Activated naive CD4-positive, alpha-beta T cell treated with anti-CD3 and anti-CD28 coated beads, Interleukin-2, amount 50 U/mL, for 24 hours (primary cell): ENCODE data around the gene TMCC3.
A peak's percentile ranks its signal among the peaks of the same experiment; 100 is the strongest.
"Not testable (repeated sequence)": the region's sequence is repeated elsewhere in the genome, so short reads cannot be mapped to it uniquely, and the experiment has no call there.

Source experiments
- H3K27ac Mint-ChIP-seq: one replicate; pipeline ENCODE4 v1.8.0; 2021; ENCODE audit warnings: mild to moderate bottlenecking, mixed read lengths
- H3K27me3 Mint-ChIP-seq: one replicate; pipeline ENCODE4 v1.8.0; 2021; ENCODE audit warnings: mixed read lengths
- H3K36me3 Mint-ChIP-seq: one replicate; pipeline ENCODE4 v1.8.0; 2021; ENCODE audit warnings: mixed read lengths
- H3K4me1 Mint-ChIP-seq: one replicate; pipeline ENCODE4 v1.8.0; 2021; ENCODE audit warnings: mixed read lengths
- H3K4me3 Mint-ChIP-seq: one replicate; pipeline ENCODE4 v1.8.0; 2021; ENCODE audit warnings: mild to moderate bottlenecking, mixed read lengths
- H3K9me3 Mint-ChIP-seq: one replicate; pipeline ENCODE4 v1.8.0; 2021; ENCODE audit warnings: mixed read lengths

Gene TMCC3

GRCh38 chr12:94603434-94604365 lies 46.7 kb downstream of the TMCC3 start:
- no peaks in the 10 kb centered on the region for H3K4me1 Mint-ChIP-seq
- H3K4me3 Mint-ChIP-seq, result no peak overlapping the region
- peaks cover 1% of the 10 kb centered on the region for H3K36me3 Mint-ChIP-seq
- H3K27me3 Mint-ChIP-seq, result peaks cover 2% of the 10 kb centered on the region
- H3K9me3 Mint-ChIP-seq, result no peaks in the 10 kb centered on the region
- no peak overlapping the region for H3K27ac Mint-ChIP-seq

GRCh38 chr12:94602024-94602423 lies 48.3 kb downstream of the TMCC3 start:
- H3K9me3 Mint-ChIP-seq, result no peaks in the 10 kb centered on the region
- no peak overlapping the region for H3K4me3 Mint-ChIP-seq
- H3K4me1 Mint-ChIP-seq, result no peaks in the 10 kb centered on the region
- H3K36me3 Mint-ChIP-seq, result peaks cover 1% of the 10 kb centered on the region
- H3K27ac Mint-ChIP-seq, result no peak overlapping the region
- H3K27me3 Mint-ChIP-seq, result peaks cover 2% of the 10 kb centered on the region

GRCh38 chr12:94601307-94601706 lies 49.0 kb downstream of the TMCC3 start:
- H3K4me3 Mint-ChIP-seq, H3K4me1 Mint-ChIP-seq, H3K27me3 Mint-ChIP-seq, H3K27ac Mint-ChIP-seq, H3K36me3 Mint-ChIP-seq, H3K9me3 Mint-ChIP-seq: not testable (repeated sequence)

GRCh38 chr12:94599189-94599588 lies 51.2 kb downstream of the TMCC3 start:
- no peak overlapping the region for H3K27ac Mint-ChIP-seq
- H3K4me1 Mint-ChIP-seq, result no peaks in the 10 kb centered on the region
- H3K27me3 Mint-ChIP-seq, result no peaks in the 10 kb centered on the region
- no peaks in the 10 kb centered on the region for H3K9me3 Mint-ChIP-seq
- H3K36me3 Mint-ChIP-seq, result no peaks in the 10 kb centered on the region
- no peak overlapping the region for H3K4me3 Mint-ChIP-seq

- no peaks in the 10 kb centered on the region for H3K36me3 Mint-ChIP-seq
- no peaks in the 10 kb centered on the region for H3K9me3 Mint-ChIP-seq
- no peaks in the 10 kb centered on the region for H3K27me3 Mint-ChIP-seq
- no peak overlapping the region for H3K4me3 Mint-ChIP-seq
- H3K27ac Mint-ChIP-seq, result no peak overlapping the region
- H3K4me1 Mint-ChIP-seq, result no peaks in the 10 kb centered on the region
Measured at GRCh38 chr12:94597268-94597667, 53.1 kb downstream of the TMCC3 start.

GRCh38 chr12:94596596-94596995 lies 53.8 kb downstream of the TMCC3 start:
- Mint-ChIP-seq H3K4me3 (no peak overlapping the region), H3K27me3 (no peaks in the 10 kb centered on the region), H3K9me3 (no peaks in the 10 kb centered on the region), H3K36me3 (no peaks in the 10 kb centered on the region), H3K4me1 (no peaks in the 10 kb centered on the region), H3K27ac (no peak overlapping the region)

GRCh38 chr12:94595152-94595551 lies 55.2 kb downstream of the TMCC3 start:
- Mint-ChIP-seq H3K4me3 (no peak overlapping the region), H3K4me1 (no peaks in the 10 kb centered on the region), H3K9me3 (no peaks in the 10 kb centered on the region), H3K36me3 (no peaks in the 10 kb centered on the region), H3K27ac (no peak overlapping the region), H3K27me3 (no peaks in the 10 kb centered on the region)

- no peaks in the 10 kb centered on the region for H3K4me1 Mint-ChIP-seq
- H3K27me3 Mint-ChIP-seq, result no peaks in the 10 kb centered on the region
- H3K4me3 Mint-ChIP-seq, result no peak overlapping the region
- no peaks in the 10 kb centered on the region for H3K9me3 Mint-ChIP-seq
- H3K36me3 Mint-ChIP-seq, result no peaks in the 10 kb centered on the region
- no peak overlapping the region for H3K27ac Mint-ChIP-seq
Measured at GRCh38 chr12:94594443-94594825, 55.9 kb downstream of the TMCC3 start.

GRCh38 chr12:94593822-94594442 lies 56.4 kb downstream of the TMCC3 start:
- H3K36me3 Mint-ChIP-seq, result no peaks in the 10 kb centered on the region
- H3K9me3 Mint-ChIP-seq, result no peaks in the 10 kb centered on the region
- H3K27me3 Mint-ChIP-seq, result no peaks in the 10 kb centered on the region
- H3K27ac Mint-ChIP-seq, result no peak overlapping the region
- H3K4me3 Mint-ChIP-seq, result no peak overlapping the region
- no peaks in the 10 kb centered on the region for H3K4me1 Mint-ChIP-seq

GRCh38 chr12:94592723-94593122 lies 57.6 kb downstream of the TMCC3 start:
- H3K9me3 Mint-ChIP-seq, H3K27me3 Mint-ChIP-seq, H3K36me3 Mint-ChIP-seq, H3K4me1 Mint-ChIP-seq, H3K4me3 Mint-ChIP-seq: not testable (repeated sequence)
- peak overlapping the region; percentile 12 for H3K27ac Mint-ChIP-seq

GRCh38 chr12:94592080-94592479 lies 58.3 kb downstream of the TMCC3 start:
- H3K4me3 Mint-ChIP-seq, result no peak overlapping the region
- no peak overlapping the region for H3K27ac Mint-ChIP-seq
- no peaks in the 10 kb centered on the region for H3K36me3 Mint-ChIP-seq
- H3K27me3 Mint-ChIP-seq, result no peaks in the 10 kb centered on the region
- H3K9me3 Mint-ChIP-seq, result no peaks in the 10 kb centered on the region
- H3K4me1 Mint-ChIP-seq, result no peaks in the 10 kb centered on the region

GRCh38 chr12:94590428-94590827 lies 59.9 kb downstream of the TMCC3 start:
- no peak overlapping the region for H3K27ac Mint-ChIP-seq
- H3K9me3 Mint-ChIP-seq, result no peaks in the 10 kb centered on the region
- H3K36me3 Mint-ChIP-seq, result no peaks in the 10 kb centered on the region
- H3K4me3 Mint-ChIP-seq, result no peak overlapping the region
- H3K27me3 Mint-ChIP-seq, result no peaks in the 10 kb centered on the region
- peaks cover 3% of the 10 kb centered on the region for H3K4me1 Mint-ChIP-seq

- H3K9me3 Mint-ChIP-seq, result no peaks in the 10 kb centered on the region
- peaks cover 3% of the 10 kb centered on the region for H3K4me1 Mint-ChIP-seq
- H3K27me3 Mint-ChIP-seq, result no peaks in the 10 kb centered on the region
- H3K36me3 Mint-ChIP-seq, result no peaks in the 10 kb centered on the region
- no peak overlapping the region for H3K4me3 Mint-ChIP-seq
- no peak overlapping the region for H3K27ac Mint-ChIP-seq
Measured at GRCh38 chr12:94589591-94590001, 60.8 kb downstream of the TMCC3 start.

- H3K27ac Mint-ChIP-seq, result no peak overlapping the region
- no peaks in the 10 kb centered on the region for H3K9me3 Mint-ChIP-seq
- peaks cover 3% of the 10 kb centered on the region for H3K4me1 Mint-ChIP-seq
- no peaks in the 10 kb centered on the region for H3K27me3 Mint-ChIP-seq
- H3K36me3 Mint-ChIP-seq, result no peaks in the 10 kb centered on the region
- H3K4me3 Mint-ChIP-seq, result no peak overlapping the region
Measured at GRCh38 chr12:94588346-94588745, 62.0 kb downstream of the TMCC3 start.

- no peaks in the 10 kb centered on the region for H3K9me3 Mint-ChIP-seq
- no peak overlapping the region for H3K4me3 Mint-ChIP-seq
- H3K4me1 Mint-ChIP-seq, result peaks cover 3% of the 10 kb centered on the region
- no peaks in the 10 kb centered on the region for H3K36me3 Mint-ChIP-seq
- no peaks in the 10 kb centered on the region for H3K27me3 Mint-ChIP-seq
- H3K27ac Mint-ChIP-seq, result no peak overlapping the region
Measured at GRCh38 chr12:94587266-94588241, 62.8 kb downstream of the TMCC3 start.
